Spleen (tissue), 11 donors: ENCODE measurements around the gene MYL3. TPM values are rescaled to one million over a fixed set of nuclear protein-coding genes. Genes with fewer than 3 reads are reported as not detected.

Experiments used
- DNase-seq: peaks from one replicate; pipeline ENCODE4 v3.0.0-alpha.2; 2020
- H3K27ac ChIP-seq, 8 donors: fragments of 200-600 bp; sonication (generic) in 7 of 8; 1 replicate in 4 of 8; 2 replicates in 4 of 8; pipeline versions ENCODE4 v1.5.0 to v1.8.0; 2016 to 2021; ENCODE audit warnings: inconsistent platforms in 4 of 8, mild to moderate bottlenecking in 4 of 8, moderate library complexity in 1 of 8
- H3K27me3 ChIP-seq, 7 donors: fragments of 200-600 bp; sonication (generic) in 6 of 7; replicated peaks in 1 of 7; 1 replicate in 4 of 7; 2 replicates in 3 of 7; pipeline versions ENCODE4 v1.5.0 to v1.8.0; 2016 to 2021; ENCODE audit warnings: inconsistent platforms in 3 of 7, mild to moderate bottlenecking in 1 of 7
- H3K36me3 ChIP-seq, 6 donors: fragments of 200-600 bp; sonication (generic) in 5 of 6; 1 replicate in 4 of 6; 2 replicates in 2 of 6; pipeline versions ENCODE4 v1.5.0 to v1.8.0; 2016 to 2021; ENCODE audit warnings: inconsistent platforms in 2 of 6
- H3K4me1 ChIP-seq, 6 donors: fragments of 200-600 bp; sonication (generic) in 5 of 6; 1 replicate in 3 of 6; 2 replicates in 3 of 6; pipeline versions ENCODE4 v1.5.0 to v1.8.0; 2016 to 2021; ENCODE audit warnings: inconsistent platforms in 3 of 6
- H3K4me3 ChIP-seq, 8 donors: fragments of 200-600 bp; sonication (generic) in 7 of 8; 1 replicate in 4 of 8; 2 replicates in 4 of 8; pipeline versions ENCODE4 v1.5.0 to v1.8.0; 2016 to 2021; ENCODE audit warnings: inconsistent platforms in 4 of 8, mild to moderate bottlenecking in 4 of 8, moderate library complexity in 2 of 8
- H3K9me3 ChIP-seq, 8 donors: fragments of 200-600 bp; sonication (generic) in 7 of 8; 1 replicate in 4 of 8; 2 replicates in 4 of 8; pipeline versions ENCODE4 v1.5.0 to v1.8.0; 2016 to 2021; ENCODE audit warnings: inconsistent platforms in 4 of 8
- CTCF ChIP-seq, 11 experiments: fragments of 200-600 bp in 7 of 11; fragments of 450-650 bp in 4 of 11; sonication (generic) in 4 of 11; IDR thresholded peaks in 8 of 11; conservative IDR thresholded peaks in 3 of 11; 1 replicate in 7 of 11; 2 replicates in 4 of 11; pipeline versions ENCODE4 v1.4.0 to v1.8.0; 2016 to 2021; ENCODE audit warnings: antibody characterized with exemption in 11 of 11, inconsistent platforms in 4 of 11, mild to moderate bottlenecking in 1 of 11
- POLR2A ChIP-seq, 3 donors: fragments of 450-650 bp; IDR thresholded peaks; one replicate each; pipeline ENCODE4 v1.5.1; 2017; ENCODE audit warnings: antibody characterized with exemption in 3 of 3, mild to moderate bottlenecking in 1 of 3
- POLR2AphosphoS5 ChIP-seq, 3 donors: sonication (generic); formaldehyde crosslinking; IDR thresholded peaks; one replicate each; pipeline ENCODE4 v1.5.1; 2017; ENCODE audit warnings: antibody characterized with exemption in 3 of 3
- WGBS, 5 donors: extraction: QIAGEN DNeasy Blood & Tissue Kit in 3 of 5; methylation state at CpG; one replicate each; pipeline versions ENCODE4 v1.1.5 to v1.1.7; 2013 to 2018; 5-methylcytosine and 5-hydroxymethylcytosine counted together
- intact Hi-C: fragments of 100-400 bp; cut with DNase I; formaldehyde crosslinking; loops from one replicate; pipeline ENCODE4 v1.15.0; 2023; ENCODE audit warnings: low total_unique reads
- polyA plus RNA-seq, 3 donors: library from polyadenylated mRNA; stranded (reverse); fragments of 200-250 nt; gene quantifications; one replicate each; pipeline ENCODE4 v1.2.1, GENCODE V29; 2013
- total RNA-seq, 7 donors: library from RNA; depleted of rRNA in 3 of 7; stranded (reverse); fragments of >200 nt in 3 of 7; fragmentation: NEBNext Ultra II Directional in 4 of 7; extraction: Animal tissue kit (Norgen Biotek cat#: 25700) in 4 of 7; gene quantifications; one replicate each; pipeline versions ENCODE4 v1.1.0 to v1.2.1, GENCODE V29; 2016 to 2021
- donor health status: healthy with polysubstance abuse.
- donor health status: DM: no; HTN: no; CAD: no; lungs with moderate emphysema.
- donor health status: DM: no; HTN: no; CAD: no.
- donor health status: Bipolar disorder and iron deficiency.
- donor health status: healthy.
- donor health status: DM: no; HTN: no; CAD: no.
- donor health status: DM: yes; HTN: yes; CAD: no.

MYL3 gene
- total and polyA plus RNA-seq, 10 donors, result 1.9 to 16.2 (median 6.0) TPM

- peaks cover 4 to 32% (median 20%) of the 10 kb centered on the region in 6 donors for H3K4me1 ChIP-seq
- intact Hi-C loops, result no loop called here
- no peaks in the 10 kb centered on the region for H3K36me3 ChIP-seq
- no peak overlapping the region for H3K27ac ChIP-seq
- no peak for DNase-seq
- no peak overlapping the region for H3K4me3 ChIP-seq
- peaks cover 8 to 49% (median 43%) of the 10 kb centered on the region in 8 donors for H3K9me3 ChIP-seq
- 85 to 98% (median 93%) methylated on average over 3 of the region's 3 CpGs for WGBS, 5 donors
- peaks cover 0 to 25% (median 0%) of the 10 kb centered on the region in 7 donors for H3K27me3 ChIP-seq
- TF ChIP-seq CTCF (IDR thresholded peaks at IDR 0.05 in 8 of 11, conservative IDR thresholded peaks at IDR 0.05 in 3 of 11) (no peak), POLR2AphosphoS5 (IDR thresholded peaks at IDR 0.05) (no peak), POLR2A (IDR thresholded peaks at IDR 0.05) (no peak)
Measured at GRCh38 chr3:46843508-46843907, 19.7 kb downstream of the MYL3 start.

- Histone ChIP-seq H3K36me3 (no peaks in the 10 kb centered on the region), H3K27ac (no peak overlapping the region), H3K9me3 (peaks cover 8 to 67% (median 56%) of the 10 kb centered on the region in 8 donors), H3K27me3 (peaks cover 0 to 8% (median 0%) of the 10 kb centered on the region in 7 donors), H3K4me3 (no peak overlapping the region), H3K4me1 (peaks cover 0 to 7% (median 5%) of the 10 kb centered on the region in 6 donors)
- DNase-seq, result no peak
- intact Hi-C loops, result no loop called here
- TF ChIP-seq CTCF (IDR thresholded peaks at IDR 0.05 in 8 of 11, conservative IDR thresholded peaks at IDR 0.05 in 3 of 11) (no peak), POLR2AphosphoS5 (IDR thresholded peaks at IDR 0.05) (no peak), POLR2A (IDR thresholded peaks at IDR 0.05) (no peak)
- WGBS, 5 donors, result 86 to 100% (median 93%) methylated on average over 1 of the region's 1 CpG
Measured at GRCh38 chr3:46840491-46840890, 22.8 kb downstream of the MYL3 start.

- WGBS, 5 donors, result 61 to 82% (median 75%) methylated on average over 2 of the region's 2 CpGs
- intact Hi-C loops, result no loop called here
- Histone ChIP-seq H3K36me3 (no peaks in the 10 kb centered on the region), H3K4me3 (no peak overlapping the region), H3K4me1 (no peaks in the 10 kb centered on the region), H3K27ac (no peak overlapping the region), H3K27me3 (no peaks in the 10 kb centered on the region), H3K9me3 (peaks cover 8 to 67% (median 56%) of the 10 kb centered on the region in 8 donors)
- no peak for DNase-seq
- TF ChIP-seq POLR2AphosphoS5 (IDR thresholded peaks at IDR 0.05) (no peak), CTCF (IDR thresholded peaks at IDR 0.05 in 8 of 11, conservative IDR thresholded peaks at IDR 0.05 in 3 of 11) (no peak), POLR2A (IDR thresholded peaks at IDR 0.05) (no peak)
Measured at GRCh38 chr3:46838301-46838700, 24.9 kb downstream of the MYL3 start.

GRCh38 chr3:46835491-46835890, 27.8 kb downstream of the MYL3 start:
- TF ChIP-seq POLR2A (IDR thresholded peaks at IDR 0.05) (no peak), CTCF (IDR thresholded peaks at IDR 0.05 in 8 of 11, conservative IDR thresholded peaks at IDR 0.05 in 3 of 11) (no peak), POLR2AphosphoS5 (IDR thresholded peaks at IDR 0.05) (no peak)
- H3K4me3 ChIP-seq, result no peak overlapping the region
- WGBS, 5 donors, result 90 to 99% (median 93%) methylated on average over 4 of the region's 4 CpGs

More at GRCh38 chr3:46835491-46835890, 27.8 kb downstream of the MYL3 start:
- Histone ChIP-seq H3K9me3 (peaks cover 2 to 38% (median 33%) of the 10 kb centered on the region in 8 donors), H3K4me1 (no peaks in the 10 kb centered on the region), H3K27me3 (no peaks in the 10 kb centered on the region), H3K27ac (no peak overlapping the region), H3K36me3 (no peaks in the 10 kb centered on the region)
- intact Hi-C loops, result no loop called here
- DNase-seq, result no peak
